Fibroblast of mammary gland (primary cell): Measurements from ENCODE around the gene MAN2B1.
"Not testable (repeated sequence)": the region's sequence is repeated elsewhere in the genome, so short reads cannot be mapped to it uniquely, and the experiment has no call there.

Source experiments
- DNase-seq: peaks from one replicate; pipeline ENCODE4 v3.0.0-alpha.2; 2010; ENCODE audit warnings: low read depth
- H3K4me3 ChIP-seq: 2 replicates; pipeline ENCODE4 v1.5.1; 2011; ENCODE audit warnings: low read depth, mild to moderate bottlenecking, low read length, moderate library complexity; ENCODE audit not compliant: control insufficient read depth
- CTCF ChIP-seq: conservative IDR thresholded peaks from 2 replicates; pipeline ENCODE4 v1.5.1; 2011; ENCODE audit warnings: low read depth, low read length, inconsistent platforms; ENCODE audit not compliant: control insufficient read depth, insufficient read depth

MAN2B1 gene

GRCh38 chr19:12666265-12667048 lies at the start of gene MAN2B1, which contains the start of gene WDR83:
MAN2B1 (minus strand) TSS chr19:12666742; CDS start chr19:12666701, 41 bp downstream.
WDR83 (plus strand) TSS chr19:12666807; CDS start chr19:12669791, 2,984 bp downstream.
- TF ChIP-seq CTCF: no peak
- DNase-seq: peak; percentile 40
- peak within 1 kb of the TSS; percentile 68 for H3K4me3 ChIP-seq

GRCh38 chr19:12715929-12716328 lies 49.4 kb upstream of the MAN2B1 start:
- DNase-seq: no peak
- no peak for TF ChIP-seq CTCF
- H3K4me3 ChIP-seq: no peak overlapping the region

GRCh38 chr19:12715102-12715501 lies 48.6 kb upstream of the MAN2B1 start:
- TF ChIP-seq CTCF: no peak
- H3K4me3 ChIP-seq: no peak overlapping the region
- DNase-seq: no peak

DNA sequence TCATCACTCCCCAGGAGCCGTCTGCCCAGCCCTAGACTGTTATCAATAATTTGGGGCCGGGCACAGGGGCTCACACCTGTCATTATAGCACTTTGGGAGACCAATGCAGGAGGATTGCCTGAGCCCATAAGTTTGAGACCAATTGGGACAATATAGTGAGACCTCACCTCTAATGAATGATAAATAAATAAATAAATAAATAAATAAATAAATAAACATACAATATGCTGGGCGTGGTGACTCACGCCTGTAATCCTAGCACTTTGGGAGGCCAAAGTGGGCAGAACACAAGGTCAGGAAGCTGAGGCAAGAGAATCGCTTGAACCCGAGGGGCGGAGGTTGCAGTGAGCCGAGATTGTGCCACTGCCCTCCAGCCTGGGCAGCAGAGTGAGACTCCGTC lies 46.8 kb upstream of the MAN2B1 start:
- not testable (repeated sequence) for H3K4me3 ChIP-seq, DNase-seq

DNA sequence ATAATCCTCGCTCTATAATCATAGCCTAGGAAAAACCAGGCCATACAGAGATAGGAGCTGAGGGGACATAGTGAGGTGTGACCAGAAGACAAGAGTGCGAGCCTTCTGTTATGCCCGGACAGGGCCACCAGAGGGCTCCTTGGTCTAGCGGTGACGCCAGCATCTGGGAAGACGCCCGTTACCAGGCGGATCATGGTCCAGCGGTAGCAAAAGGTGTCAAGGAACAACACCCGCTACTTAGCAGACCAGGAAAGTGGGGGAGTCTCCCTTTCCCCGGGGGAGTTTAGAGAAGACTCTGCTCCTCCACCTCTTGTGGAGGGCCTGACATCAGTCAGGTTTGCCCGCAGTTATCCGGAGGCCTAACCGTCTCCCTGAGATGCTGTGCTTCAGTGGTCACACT lies 45.5 kb upstream of the MAN2B1 start:
- not testable (repeated sequence) for DNase-seq, H3K4me3 ChIP-seq

DNA sequence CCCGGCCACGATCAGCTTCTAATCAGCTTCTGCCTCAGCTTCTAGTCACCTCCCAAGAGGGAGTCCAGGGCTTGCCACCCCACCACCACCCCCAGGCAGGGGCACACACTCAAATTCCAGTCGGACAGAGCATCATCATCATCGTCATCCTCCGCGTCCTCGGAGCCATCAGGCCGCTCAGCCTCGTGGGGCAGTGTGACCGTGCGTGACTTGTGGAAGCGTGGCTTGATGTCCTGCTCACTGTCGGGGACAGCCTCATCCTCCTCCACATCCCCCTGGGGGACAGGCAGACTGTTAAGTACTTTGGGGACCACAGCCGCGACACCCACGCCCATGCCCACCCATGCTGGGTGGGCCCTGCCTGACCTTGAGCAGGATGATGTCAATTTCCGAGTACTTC lies 44.6 kb upstream of the MAN2B1 start:
- no peak for DNase-seq
- no peak overlapping the region for H3K4me3 ChIP-seq
- TF ChIP-seq CTCF: no peak

DNA sequence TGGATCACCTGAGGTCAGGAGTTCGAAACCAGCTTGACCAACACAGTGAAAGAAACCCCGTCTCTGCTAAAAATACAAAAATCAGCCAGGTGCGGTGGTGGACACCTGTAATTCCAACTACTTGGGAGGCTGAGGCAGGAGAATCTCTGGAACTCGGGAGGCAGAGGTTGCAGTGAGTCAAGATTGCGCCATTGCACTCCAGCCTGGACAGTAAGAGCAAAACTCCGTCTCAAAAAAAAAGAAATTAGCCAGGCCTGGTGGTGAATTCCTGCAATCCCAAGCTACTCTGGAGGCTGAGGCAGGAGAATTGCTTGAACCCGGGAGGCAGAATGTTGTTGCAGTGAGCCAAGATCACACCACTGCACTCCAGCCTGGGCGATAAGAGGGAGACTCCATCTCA lies 42.1 kb upstream of the MAN2B1 start:
- no peak for DNase-seq
- H3K4me3 ChIP-seq: no peak overlapping the region
- TF ChIP-seq CTCF: no peak

GRCh38 chr19:12706332-12706718 lies 39.8 kb upstream of the MAN2B1 start:
- TF ChIP-seq CTCF: no peak
- no peak for DNase-seq
- no peak overlapping the region for H3K4me3 ChIP-seq
